ENCODE results near the gene SELENBP1.
"Not testable (repeated sequence)": the region's sequence is repeated elsewhere in the genome, so short reads cannot be mapped to it uniquely, and the experiment has no call there.

Gene SELENBP1

GRCh38 chr1:151377150-151377884, 4.8 kb upstream of the SELENBP1 start:
- DNase-seq (ENCODE audit: low read depth) = no peak

DNA sequence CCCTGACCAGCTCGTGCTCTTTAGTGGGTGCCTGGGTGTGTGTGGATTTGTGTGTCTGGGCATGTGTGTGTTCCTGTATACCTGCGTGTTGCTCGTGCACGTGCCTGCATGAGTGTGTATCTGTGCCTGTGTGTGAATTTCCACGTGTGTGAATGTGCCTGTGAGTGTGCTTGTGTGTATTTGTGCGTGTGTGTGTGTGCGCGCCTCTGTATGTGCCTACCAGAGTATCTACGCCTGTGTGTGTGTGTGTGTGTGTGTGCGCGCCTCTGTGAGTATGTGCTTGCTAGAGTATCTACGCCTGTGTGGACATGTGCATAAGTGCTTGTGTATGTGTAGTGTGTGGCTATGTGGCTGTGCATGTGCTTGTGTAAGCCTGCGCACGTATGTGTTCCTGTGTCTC, 691 bp upstream of the SELENBP1 start:
- DNase-seq (ENCODE audit: low read depth) = no peak

DNA sequence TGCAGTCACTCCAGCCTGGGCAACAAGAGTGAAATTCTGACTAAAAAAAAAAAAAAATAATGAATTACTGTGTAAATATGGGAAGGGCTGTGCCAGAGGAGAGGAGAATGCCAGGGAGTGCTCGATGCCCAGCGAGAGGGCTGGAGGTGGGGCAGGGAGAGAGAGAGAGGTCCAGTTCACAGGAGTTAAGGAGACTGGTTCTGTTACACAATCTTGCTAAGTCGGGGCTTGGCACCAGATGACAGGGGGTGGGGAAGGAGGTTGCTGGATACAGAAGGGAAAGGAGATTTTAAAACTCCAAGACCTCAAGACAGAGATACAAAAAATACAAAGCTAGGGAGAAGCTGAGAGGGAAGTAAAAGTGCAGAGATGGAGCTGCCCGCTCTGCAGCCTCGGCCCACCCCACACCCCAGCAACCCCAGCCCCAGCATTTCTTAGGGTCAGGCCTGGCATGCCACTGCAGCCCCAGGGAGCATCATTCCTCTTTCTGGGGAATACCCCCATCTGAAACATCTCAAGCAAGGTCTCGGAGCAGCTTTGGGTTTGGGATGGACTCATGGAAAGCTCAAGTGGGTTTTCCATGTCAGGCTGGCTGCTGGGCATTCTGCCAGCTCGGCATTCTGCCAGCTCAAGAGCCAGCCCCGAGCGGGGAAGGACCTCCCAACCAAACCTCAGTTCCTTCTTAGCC, 991 bp downstream of the SELENBP1 start:
- DNase-seq (ENCODE audit: low read depth) = no peak

GRCh38 chr1:151370211-151370911, 2.1 kb downstream of the SELENBP1 start:
- DNase-seq (ENCODE audit: low read depth) = no peak

GRCh38 chr1:151369621-151370048, 2.9 kb downstream of the SELENBP1 start:
- DNase-seq (ENCODE audit: low read depth) = no peak

DNA sequence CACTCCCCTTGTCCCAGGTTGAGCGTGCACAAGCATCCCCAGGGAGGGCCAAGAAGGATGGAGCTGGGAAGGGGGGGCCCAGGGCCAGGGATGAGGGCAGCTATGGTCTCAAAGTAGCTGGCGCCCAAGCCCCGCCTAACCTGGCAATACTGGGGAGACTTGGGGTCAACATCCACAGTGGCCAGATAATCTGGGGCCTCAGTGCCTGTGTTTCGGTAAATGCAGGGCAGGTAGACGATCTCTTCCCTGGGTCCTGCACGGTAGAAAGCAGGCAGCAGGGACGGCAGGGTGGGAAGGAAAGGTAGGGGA, 3.2 kb downstream of the SELENBP1 start:
- DNase-seq (ENCODE audit: low read depth) = no peak

DNA sequence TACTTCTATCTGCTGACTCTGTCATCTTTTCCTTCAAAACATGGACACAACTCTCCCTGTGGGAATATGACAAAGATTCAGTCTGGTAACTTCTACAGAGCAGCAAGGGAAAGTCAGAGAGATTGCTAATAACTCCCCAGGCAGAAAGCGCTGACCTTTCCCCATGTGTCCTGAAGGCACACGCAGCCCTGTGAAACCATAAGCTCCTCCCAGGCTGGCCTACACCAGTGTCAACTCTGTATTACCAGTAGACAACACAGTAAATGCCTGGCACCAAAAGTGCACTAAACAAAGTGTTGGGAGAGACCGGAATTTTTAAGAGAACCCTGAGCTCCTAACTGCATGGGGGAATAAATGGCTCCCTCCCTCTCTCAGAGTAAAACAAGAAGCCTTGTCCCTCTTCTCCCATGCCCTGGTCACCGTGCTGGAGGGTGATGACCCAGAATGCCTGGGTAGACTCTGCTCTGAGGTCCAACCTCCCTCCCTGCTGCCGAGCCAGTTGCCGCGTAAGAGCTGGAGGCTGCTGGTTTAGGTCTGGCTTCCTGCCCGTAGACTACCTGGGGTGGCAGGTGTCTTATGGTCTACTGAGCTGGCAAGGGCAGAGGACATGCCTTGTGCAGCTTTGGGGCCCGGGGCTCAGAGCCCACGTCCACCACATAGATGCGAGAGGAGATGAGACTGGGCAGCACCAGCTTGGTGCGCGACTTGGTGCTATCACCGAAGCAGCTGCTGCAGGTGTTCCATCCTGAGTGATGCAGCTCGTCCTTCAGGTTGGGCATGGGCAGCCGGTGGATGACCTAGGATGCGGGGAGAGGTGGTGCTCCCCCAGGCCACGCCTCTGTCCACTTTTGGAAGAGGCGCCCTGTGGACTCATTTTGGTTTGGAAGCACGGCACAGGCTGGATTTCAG, 3.9 kb downstream of the SELENBP1 start:
- no peak for DNase-seq (ENCODE audit: low read depth)

DNA sequence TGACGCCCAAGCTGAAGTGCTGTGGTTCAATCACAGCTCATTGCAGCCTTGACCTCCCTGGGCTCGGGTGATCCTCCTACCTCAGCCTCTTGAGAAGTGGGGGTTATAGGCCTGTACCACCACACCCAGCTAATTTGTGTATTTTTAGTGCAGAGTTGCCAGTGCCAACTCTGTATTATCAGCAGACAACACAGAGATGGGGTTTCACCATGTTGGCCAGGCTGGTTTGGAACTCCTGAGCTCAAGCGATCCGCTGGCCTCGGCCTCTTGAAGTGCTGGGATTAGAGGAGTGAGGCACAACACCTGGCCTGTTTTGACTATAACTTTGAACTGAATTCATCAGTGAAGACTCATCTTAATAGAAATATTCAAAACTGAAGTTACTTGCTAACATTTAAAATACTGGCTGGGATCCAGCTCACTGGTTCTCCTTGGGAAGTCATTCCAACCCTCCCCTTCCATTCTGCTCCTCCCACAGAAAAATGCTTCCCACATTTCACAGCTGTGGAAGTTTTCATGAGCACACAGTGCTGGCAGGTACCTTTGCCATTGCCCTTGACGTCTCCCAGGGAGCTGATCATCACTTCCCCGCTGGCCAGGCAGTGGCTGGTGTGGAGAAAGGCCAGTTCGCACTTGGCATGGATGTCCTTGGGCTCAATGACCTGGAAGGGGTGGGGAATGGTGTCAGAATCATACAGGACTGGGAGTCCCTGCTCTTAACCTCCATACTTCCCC, 4.7 kb downstream of the SELENBP1 start:
- DNase-seq (ENCODE audit: low read depth) = no peak

GRCh38 chr1:151364996-151365395, 7.5 kb downstream of the SELENBP1 start:
- no peak for DNase-seq (ENCODE audit: low read depth)

DNA sequence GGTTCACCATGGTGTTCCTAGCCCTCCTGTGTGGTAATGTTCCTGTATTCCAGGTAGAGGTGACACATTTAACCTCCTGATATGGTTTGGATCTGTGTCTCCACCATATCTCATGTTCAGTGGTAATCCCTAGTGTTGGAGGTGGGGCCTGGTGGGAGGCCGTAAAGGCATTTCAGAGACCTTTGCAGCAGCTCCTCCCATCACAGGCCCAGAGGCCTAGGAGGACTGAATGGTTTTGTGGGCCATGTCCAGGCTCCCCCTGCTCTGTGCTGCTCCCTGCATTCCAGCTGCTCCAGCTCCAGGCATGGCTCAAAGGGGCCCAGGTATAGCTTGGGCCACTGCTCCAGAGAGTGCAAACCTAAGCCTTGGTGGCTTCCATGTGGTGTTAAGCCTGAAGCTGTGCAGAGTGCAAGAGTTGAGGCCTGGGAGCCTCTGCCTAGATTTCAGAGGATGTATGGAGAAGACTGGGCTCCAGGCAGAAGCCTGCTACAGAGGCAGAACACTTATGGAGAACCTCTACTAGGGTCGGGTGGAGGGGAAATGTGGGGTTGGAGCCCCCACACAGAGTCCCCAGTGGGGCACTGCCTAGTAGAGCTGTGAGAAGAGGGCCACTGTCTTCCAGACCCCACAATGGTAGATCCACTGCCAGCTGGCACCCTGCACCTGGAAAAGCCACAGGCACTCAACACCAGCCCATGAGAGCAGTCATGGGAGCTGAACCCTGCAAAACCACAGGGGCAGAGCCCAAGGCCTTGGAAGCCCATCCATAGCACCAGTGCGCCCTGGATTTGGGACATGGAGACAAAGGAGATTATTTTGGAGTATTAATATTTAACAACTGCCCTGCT, 10.0 kb downstream of the SELENBP1 start:
- DNase-seq (ENCODE audit: low read depth) = no peak

- DNase-seq (ENCODE audit: low read depth) = no peak
Measured at GRCh38 chr1:151361883-151362282, 10.6 kb downstream of the SELENBP1 start.

DNA sequence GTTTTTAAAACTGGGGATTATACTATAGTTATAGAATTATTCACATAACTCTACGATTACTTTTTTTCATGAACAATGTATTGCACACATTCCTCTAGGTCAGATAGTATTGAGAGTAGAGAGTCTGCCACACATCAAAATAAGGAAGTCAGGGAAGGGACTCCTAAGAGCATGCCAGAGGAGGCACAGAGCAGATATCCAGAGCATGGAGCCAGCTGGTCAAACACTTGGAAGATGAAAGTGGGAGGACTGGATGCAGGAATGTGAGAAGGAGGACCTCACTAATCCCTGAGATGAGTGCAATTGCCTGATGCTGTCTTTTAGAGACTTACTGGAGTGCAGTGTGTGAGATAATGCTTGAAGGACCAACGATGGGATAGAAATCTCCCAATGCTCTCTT, 15.8 kb downstream of the SELENBP1 start:
- DNase-seq (ENCODE audit: low read depth) = no peak

DNA sequence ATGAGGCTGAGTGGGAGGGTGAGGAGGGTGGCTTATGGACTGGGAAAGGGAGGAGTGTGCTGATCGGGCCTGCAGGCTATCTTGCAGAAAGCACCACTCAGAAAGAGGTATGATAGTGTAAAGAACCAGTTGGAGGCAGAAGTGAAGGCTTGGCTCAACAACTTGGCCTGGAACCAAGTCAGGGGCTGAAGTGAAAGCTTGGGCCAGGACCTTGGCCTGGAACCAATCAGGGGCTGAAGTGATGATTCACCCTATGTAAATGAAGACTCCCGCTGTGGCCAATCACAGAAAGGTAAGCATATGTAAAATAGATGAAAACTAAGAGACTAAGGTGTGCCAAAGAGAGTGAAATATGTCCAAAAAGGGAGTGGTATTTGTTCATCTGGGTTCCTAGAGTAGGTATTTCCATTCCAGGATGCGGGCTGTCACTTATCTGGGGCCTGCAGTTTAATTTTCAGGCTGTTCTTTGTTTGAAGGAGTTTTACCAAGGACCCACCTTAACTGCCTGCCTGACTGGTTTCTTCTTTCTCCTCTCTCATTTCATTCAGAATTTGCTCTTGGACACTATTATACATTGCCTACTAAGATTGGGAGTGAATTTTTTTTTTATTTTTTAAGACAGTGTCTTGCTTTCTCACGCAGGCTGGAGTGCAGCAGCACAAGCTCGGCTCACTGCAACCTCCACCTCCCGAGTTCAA, 20.3 kb downstream of the SELENBP1 start:
- DNase-seq (ENCODE audit: low read depth) = no peak

DNA sequence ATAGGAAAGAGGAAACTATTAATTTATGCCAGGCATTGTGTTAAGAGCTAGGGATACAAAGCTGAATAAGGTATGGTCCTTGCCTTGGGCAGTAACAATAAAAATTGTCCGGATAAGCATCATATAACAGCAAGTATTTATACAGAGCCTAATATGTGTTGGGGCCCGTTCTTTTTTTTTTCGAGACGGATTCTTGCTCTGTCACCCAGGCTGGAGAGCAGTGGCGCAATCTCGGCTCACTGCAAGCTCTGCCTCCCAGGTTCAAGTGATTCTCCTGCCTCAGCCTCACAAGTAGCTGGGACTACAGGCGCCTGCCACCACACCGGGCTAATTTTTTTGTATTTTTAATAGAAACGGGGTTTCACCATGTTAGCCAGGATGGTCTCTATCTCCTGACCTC, 22.2 kb downstream of the SELENBP1 start:
- DNase-seq (ENCODE audit: low read depth) = not testable (repeated sequence)

DNA sequence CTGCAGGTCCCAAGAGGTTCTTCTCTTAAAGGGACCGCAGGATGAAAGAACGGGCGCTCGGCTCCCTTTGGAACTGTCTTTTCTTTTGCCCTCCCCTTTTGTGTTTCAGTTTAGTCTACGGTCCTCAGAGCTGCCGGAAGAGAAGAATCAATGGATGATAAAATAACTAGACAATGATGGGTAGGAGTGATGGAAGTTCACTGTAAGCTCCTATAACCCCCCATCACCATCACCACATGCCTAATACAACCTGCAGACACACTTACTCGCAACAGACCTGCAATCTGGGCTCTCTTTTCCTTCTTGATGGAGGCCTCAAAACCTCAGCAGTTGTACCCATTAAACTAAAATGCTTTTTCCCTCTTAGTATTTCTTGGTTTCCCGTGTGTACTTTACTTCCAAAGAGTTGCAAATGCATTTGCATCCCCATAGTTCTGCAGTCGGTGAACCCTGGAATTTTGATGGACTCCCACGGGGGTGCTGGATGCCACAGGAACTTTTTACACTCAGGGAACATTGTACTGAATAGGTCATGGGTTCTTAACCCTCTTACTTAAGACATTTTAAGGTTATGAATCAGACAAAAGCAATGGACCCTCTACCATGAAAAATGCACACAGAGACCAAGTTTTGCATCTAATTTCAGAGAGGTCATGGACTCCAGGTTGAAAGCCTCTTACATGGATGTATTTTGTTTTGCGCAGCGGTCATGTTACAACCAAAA, 24.8 kb downstream of the SELENBP1 start:
- DNase-seq (ENCODE audit: low read depth) = no peak

DNA sequence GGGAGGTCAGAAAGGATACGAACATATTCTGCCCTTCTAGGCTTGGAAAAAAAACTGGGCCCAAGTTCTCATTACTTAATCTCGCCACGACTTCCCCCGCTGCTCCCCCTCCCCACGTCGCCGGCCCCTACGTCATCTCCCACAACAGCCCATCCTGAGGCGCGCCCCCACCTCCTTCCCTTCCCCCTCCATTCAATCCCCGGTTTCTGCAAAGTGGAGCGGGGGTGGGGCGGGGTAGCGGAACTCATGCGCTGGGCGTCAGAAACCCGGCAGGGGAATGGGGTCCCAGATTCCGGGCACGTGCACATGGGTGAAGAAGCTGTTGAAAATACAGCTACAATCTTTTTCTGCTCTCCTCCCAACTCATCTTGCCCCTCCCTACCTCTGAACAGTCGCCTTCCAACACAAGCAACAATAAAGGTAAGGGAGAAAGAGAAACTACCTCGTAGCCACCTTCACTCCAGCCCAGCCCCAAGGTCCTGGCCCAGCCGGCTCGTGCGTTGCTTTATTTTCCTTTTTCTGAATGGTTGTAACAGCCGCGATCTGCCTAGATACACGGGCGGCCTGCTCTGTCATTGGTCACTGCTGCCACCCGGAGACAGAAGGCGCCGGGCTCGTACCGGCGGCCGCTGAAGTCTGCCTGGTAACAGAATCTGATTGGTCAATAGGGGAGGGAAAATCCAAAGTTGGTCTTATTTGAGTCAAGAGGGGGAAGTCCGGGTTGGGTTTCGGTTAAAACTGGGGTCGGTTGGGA, 25.6 kb downstream of the SELENBP1 start, which contains the start of gene RFX5:
Gene RFX5, minus strand, starts transcription at position 484 of the 754 bp plus-strand sequence. CDS start 932 bp downstream, outside the sequence.
- peak; percentile 81 for DNase-seq (ENCODE audit: low read depth)

DNA sequence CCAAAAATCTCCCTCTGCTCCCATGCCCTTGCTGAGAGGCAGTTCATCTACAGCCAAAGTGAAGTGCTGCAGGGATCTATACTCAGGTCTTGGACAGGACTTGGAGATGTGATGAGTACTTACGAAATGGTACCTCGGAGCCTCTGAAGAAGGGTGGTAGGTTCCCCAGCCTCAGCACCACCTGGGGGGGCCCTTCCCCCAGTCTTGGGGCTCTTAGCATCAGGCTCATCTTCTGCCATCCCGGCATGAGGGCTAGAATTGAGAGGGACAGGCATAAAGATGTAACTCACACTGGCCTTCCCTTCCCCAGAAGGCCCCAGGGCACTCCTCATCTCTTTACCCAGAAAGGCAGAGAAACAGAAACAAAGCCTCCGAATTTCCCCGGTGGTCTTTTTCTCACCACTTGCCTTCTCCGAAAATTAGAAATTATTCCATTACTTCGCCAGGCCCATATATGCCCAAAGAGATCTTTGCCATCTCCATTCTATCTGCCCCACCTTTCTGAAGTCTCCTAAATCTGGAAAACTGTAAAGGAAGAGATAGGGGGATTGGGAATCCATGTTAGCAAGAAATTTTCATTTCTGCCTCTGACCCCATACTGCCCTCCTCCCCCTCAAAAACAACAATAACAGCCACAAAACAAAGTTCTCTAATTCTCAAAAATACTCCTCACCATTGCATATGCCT, 26.3 kb downstream of the SELENBP1 start:
- no peak for DNase-seq (ENCODE audit: low read depth)

DNA sequence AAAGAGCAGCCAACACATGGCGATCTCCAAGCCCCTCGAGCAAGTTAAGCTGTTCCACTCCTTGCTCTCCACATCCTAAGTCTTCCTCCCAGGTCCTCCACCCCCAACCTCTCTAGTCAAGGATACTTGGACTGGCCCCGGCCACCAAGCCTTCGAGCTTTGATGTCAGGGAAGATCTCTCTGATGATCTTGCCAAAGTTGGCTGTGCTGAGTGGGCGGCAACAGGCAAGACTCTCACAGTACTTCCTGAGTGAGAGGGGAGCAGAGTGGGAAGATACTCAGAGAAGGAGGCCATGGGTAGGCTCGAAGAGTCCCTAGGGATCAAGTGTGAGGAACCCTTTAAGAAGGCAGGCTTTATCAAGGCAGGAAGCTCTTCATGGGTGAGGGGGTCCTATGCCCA, 28.2 kb downstream of the SELENBP1 start:
- no peak for DNase-seq (ENCODE audit: low read depth)

All from stimulated activated CD8-positive, alpha-beta memory T cell treated with anti-CD3 and anti-CD28 coated beads, Interleukin-7, amount 100 ng/mL, for 24 hours (primary cell).